PC-9 (cell line): ENCODE data around the gene L1CAM. TPM values are rescaled to one million over a fixed set of nuclear protein-coding genes. Genes with fewer than 3 reads are reported as not detected.

Experiments
- BruUV-seq: library from RNA; stranded (reverse); fragments of 400-500 nt; replicated peaks from 2 replicates; lab custom pipeline; 2021; lab: Mats Ljungman, UMichigan
- CTCF ChIA-PET: fragments of 300-600 bp; sonication (Branson Sonifier 250); formaldehyde crosslinking; loops from one replicate; lab custom pipeline; 2022; ENCODE audit warnings: antibody characterized with exemption; lab: Charles Lee
- POLR2A ChIA-PET: fragments of 300-600 bp; sonication (Branson Sonifier 250); formaldehyde crosslinking; loops from one replicate; lab custom pipeline; 2022; ENCODE audit warnings: antibody characterized with exemption; ENCODE audit not compliant: unreplicated experiment; lab: Charles Lee
- DNase-seq, 2 experiments: peaks; one replicate each; pipeline versions ENCODE4 v3.0.0 to v3.0.0-alpha.2; 2015 to 2022; ENCODE audit warnings: mixed read lengths in 1 of 2
- H2AFZ ChIP-seq: fragments of 200-600 bp; sonication (generic); 2 replicates; pipeline ENCODE4 v1.8.1; 2017; ENCODE audit warnings: antibody characterized with exemption
- H3F3A ChIP-seq: fragments of 200-600 bp; sonication (generic); 2 replicates; pipeline ENCODE4 v1.8.1; 2017; ENCODE audit warnings: antibody characterized with exemption, mild to moderate bottlenecking, low read depth; ENCODE audit not compliant: insufficient read depth
- H3K27ac ChIP-seq: fragments of 200-600 bp; sonication (generic); 2 replicates; pipeline ENCODE4 v1.6.1; 2016; ENCODE audit warnings: mixed run types
- H3K27me3 ChIP-seq: fragments of 200-600 bp; sonication (generic); 2 replicates; pipeline ENCODE4 v1.6.1; 2016; ENCODE audit warnings: low read depth, mixed run types; ENCODE audit not compliant: insufficient read depth
- H3K36me3 ChIP-seq: fragments of 200-600 bp; sonication (generic); 2 replicates; pipeline ENCODE4 v1.6.1; 2016; ENCODE audit warnings: low read depth, mixed run types
- H3K4me1 ChIP-seq: fragments of 200-600 bp; sonication (generic); replicated peaks from 2 replicates; pipeline ENCODE4 v1.6.1; 2016; ENCODE audit warnings: mixed run types; ENCODE audit not compliant: insufficient read depth
- H3K4me2 ChIP-seq: fragments of 200-600 bp; sonication (generic); 2 replicates; pipeline ENCODE4 v1.6.1; 2017; ENCODE audit warnings: mixed run types
- H3K4me3 ChIP-seq: fragments of 200-600 bp; sonication (generic); 2 replicates; pipeline ENCODE4 v1.6.1; 2016; ENCODE audit warnings: mixed run types
- H3K79me2 ChIP-seq: fragments of 200-600 bp; sonication (generic); 2 replicates; pipeline ENCODE4 v1.6.1; 2017; ENCODE audit warnings: low read depth, mixed run types
- H3K9me2 ChIP-seq: fragments of 200-600 bp; sonication (generic); 2 replicates; pipeline ENCODE4 v1.8.1; 2017; ENCODE audit warnings: mild to moderate bottlenecking; ENCODE audit not compliant: insufficient read depth
- H3K9me3 ChIP-seq: fragments of 200-600 bp; sonication (generic); 2 replicates; pipeline ENCODE4 v1.8.1; 2016; ENCODE audit warnings: low read depth; ENCODE audit not compliant: insufficient read depth
- H4K20me1 ChIP-seq: fragments of 200-600 bp; sonication (generic); 2 replicates; pipeline ENCODE4 v1.8.1; 2017; ENCODE audit not compliant: insufficient read depth
- CTCF ChIP-seq: fragments of 200-600 bp; sonication (generic); conservative IDR thresholded peaks from 2 replicates; pipeline ENCODE4 v1.6.1; 2017; ENCODE audit warnings: mixed run types, antibody characterized with exemption, mild to moderate bottlenecking, moderate library complexity
- EZH2 ChIP-seq: fragments of 200-600 bp; sonication (generic); IDR thresholded peaks from 2 replicates; pipeline ENCODE4 v1.8.0; 2017; ENCODE audit warnings: antibody characterized with exemption, low read depth
- intact Hi-C: fragments of 100-400 bp; cut with micrococcal nuclease; formaldehyde crosslinking; loops from one replicate; pipeline ENCODE4 v1.10.0; 2022; ENCODE audit not compliant: unreplicated experiment
- total RNA-seq: library from RNA; stranded (reverse); gene quantifications from 2 replicates; pipeline ENCODE4 v1.2.3, GENCODE V29; 2021

Gene L1CAM
- total RNA-seq, 1 experiment from 2014 or later = 68.8 TPM

GRCh38 chrX:153825042-153825441 lies 60.9 kb downstream of the L1CAM start:
- H3F3A ChIP-seq = no peaks in the 10 kb centered on the region
- H3K4me1 ChIP-seq = no peaks in the 10 kb centered on the region
- H3K4me3 ChIP-seq = no peak overlapping the region
- no peak overlapping the region for H3K4me2 ChIP-seq
- H3K9me2 ChIP-seq = no peaks in the 10 kb centered on the region
- no peak for DNase-seq
- CTCF ChIA-PET = no interaction called here
- no peaks in the 10 kb centered on the region for H4K20me1 ChIP-seq
- BruUV-seq = no TSS peak
- intact Hi-C loops = no loop called here
- no peaks in the 10 kb centered on the region for H3K9me3 ChIP-seq
- TF ChIP-seq CTCF = no peak
- TF ChIP-seq EZH2 = no peak
- POLR2A ChIA-PET = no interaction called here
- H2AFZ ChIP-seq = no peak overlapping the region
- no peaks in the 10 kb centered on the region for H3K79me2 ChIP-seq
- peaks cover 64% of the 10 kb centered on the region for H3K27me3 ChIP-seq
- H3K36me3 ChIP-seq = no peaks in the 10 kb centered on the region
- no peak overlapping the region for H3K27ac ChIP-seq

GRCh38 chrX:153824348-153824747 lies 61.6 kb downstream of the L1CAM start:
- POLR2A ChIA-PET = no interaction called here
- Histone ChIP-seq H3K36me3 (no peaks in the 10 kb centered on the region), H3K4me2 (no peak overlapping the region), H3K4me1 (no peaks in the 10 kb centered on the region), H3K9me2 (no peaks in the 10 kb centered on the region), H3K9me3 (no peaks in the 10 kb centered on the region), H3K4me3 (no peak overlapping the region), H3F3A (no peaks in the 10 kb centered on the region), H3K27me3 (peaks cover 71% of the 10 kb centered on the region), H3K79me2 (no peaks in the 10 kb centered on the region), H2AFZ (no peak overlapping the region), H4K20me1 (no peaks in the 10 kb centered on the region), H3K27ac (no peak overlapping the region)
- no peak for TF ChIP-seq EZH2
- TF ChIP-seq CTCF = no peak
- CTCF ChIA-PET = no interaction called here
- intact Hi-C loops = no loop called here
- no TSS peak for BruUV-seq
- no peak for DNase-seq

- Histone ChIP-seq H3K9me2 (no peaks in the 10 kb centered on the region), H3K36me3 (no peaks in the 10 kb centered on the region), H3K27ac (no peak overlapping the region), H3K9me3 (no peaks in the 10 kb centered on the region), H3K4me1 (no peaks in the 10 kb centered on the region), H3F3A (no peaks in the 10 kb centered on the region), H3K27me3 (peaks cover 67% of the 10 kb centered on the region), H3K4me2 (no peak overlapping the region), H4K20me1 (no peaks in the 10 kb centered on the region), H3K79me2 (no peaks in the 10 kb centered on the region), H3K4me3 (no peak overlapping the region), H2AFZ (no peak overlapping the region)
- no TSS peak for BruUV-seq
- intact Hi-C loops = no loop called here
- ChIA-PET POLR2A (no interaction called here), CTCF (no interaction called here)
- DNase-seq = no peak
- TF ChIP-seq EZH2 = no peak
- TF ChIP-seq CTCF = no peak
Observed at GRCh38 chrX:153821066-153821465, 64.9 kb downstream of the L1CAM start.
